Measurements from ENCODE around the gene TAF1A.

- TF ChIP-seq EZH2phosphoT487 (IDR thresholded peaks at IDR 0.05; ENCODE audit: insufficient read depth, low read depth), result no peak
- TF ChIP-seq EZH2 (IDR thresholded peaks at IDR 0.05; ENCODE audit: insufficient read depth, poor library complexity, severe bottlenecking), result no peak
Measured at GRCh38 chr1:222632749-222633148, 43.0 kb upstream of the TAF1A start.
